T-helper 2 cell treated with Interferon-gamma antibody and Interleukin-4, amounts not matched to agents 5 μg/mL and 100 μg/mL, for 36 hours (primary cell): ENCODE measurements around the gene LRRC71.

Experiments used
- DNase-seq: peaks from one replicate; pipeline ENCODE4 v3.0.0; 2021; ENCODE audit warnings: low spot score
- H3K27ac Mint-ChIP-seq: one replicate; pipeline ENCODE4 v1.8.0; 2021; ENCODE audit warnings: mild to moderate bottlenecking, mixed read lengths
- H3K27me3 Mint-ChIP-seq: one replicate; pipeline ENCODE4 v1.8.0; 2021; ENCODE audit warnings: low read depth, mixed read lengths
- H3K36me3 Mint-ChIP-seq: one replicate; pipeline ENCODE4 v1.8.0; 2021; ENCODE audit warnings: low read depth, mixed read lengths
- H3K4me1 Mint-ChIP-seq: one replicate; pipeline ENCODE4 v1.8.0; 2021; ENCODE audit warnings: low read depth, mixed read lengths
- H3K4me3 Mint-ChIP-seq: one replicate; pipeline ENCODE4 v1.8.0; 2022; ENCODE audit warnings: mild to moderate bottlenecking, moderate library complexity, mixed read lengths
- H3K9me3 Mint-ChIP-seq: one replicate; pipeline ENCODE4 v1.8.0; 2021; ENCODE audit warnings: mixed read lengths

LRRC71 gene

GRCh38 chr1:156973417-156973816 lies 53.0 kb downstream of the LRRC71 start:
- Mint-ChIP-seq H3K27ac (no peak overlapping the region), H3K4me3 (no peak overlapping the region), H3K9me3 (no peaks in the 10 kb centered on the region), H3K36me3 (no peaks in the 10 kb centered on the region), H3K4me1 (no peaks in the 10 kb centered on the region), H3K27me3 (peaks cover 48% of the 10 kb centered on the region)
- DNase-seq, result no peak

GRCh38 chr1:156975084-156975483 lies 54.7 kb downstream of the LRRC71 start:
- H3K9me3 Mint-ChIP-seq, result no peaks in the 10 kb centered on the region
- peaks cover 43% of the 10 kb centered on the region for H3K27me3 Mint-ChIP-seq
- no peaks in the 10 kb centered on the region for H3K4me1 Mint-ChIP-seq
- H3K36me3 Mint-ChIP-seq, result no peaks in the 10 kb centered on the region
- H3K27ac Mint-ChIP-seq, result no peak overlapping the region
- DNase-seq, result no peak
- H3K4me3 Mint-ChIP-seq, result no peak overlapping the region

GRCh38 chr1:156980551-156980950 lies 60.1 kb downstream of the LRRC71 start:
- no peaks in the 10 kb centered on the region for H3K4me1 Mint-ChIP-seq
- no peak overlapping the region for H3K4me3 Mint-ChIP-seq
- H3K27me3 Mint-ChIP-seq, result peaks cover 30% of the 10 kb centered on the region
- no peak for DNase-seq
- H3K9me3 Mint-ChIP-seq, result no peaks in the 10 kb centered on the region
- H3K36me3 Mint-ChIP-seq, result no peaks in the 10 kb centered on the region
- H3K27ac Mint-ChIP-seq, result no peak overlapping the region
